AG09309 (cell line): ENCODE measurements around the gene WNT3A.

Experiments used
- DNase-seq: peaks from one replicate; pipeline ENCODE4 v3.0.0-alpha.2; 2010; ENCODE audit warnings: low read depth
- H3K4me3 ChIP-seq: 2 replicates; pipeline ENCODE4 v1.5.1; 2011; ENCODE audit warnings: mild to moderate bottlenecking, low read depth, low read length, moderate library complexity; ENCODE audit not compliant: control insufficient read depth
- CTCF ChIP-seq: IDR thresholded peaks from 2 replicates; pipeline ENCODE4 v1.5.1; 2011; ENCODE audit warnings: mild to moderate bottlenecking, low read depth, low read length, inconsistent platforms; ENCODE audit not compliant: insufficient read depth, control insufficient read depth; ENCODE audit errors: missing control alignments

Gene WNT3A

GRCh38 chr1:228065543-228066347 lies 58.9 kb downstream of the WNT3A start:
- H3K4me3 ChIP-seq, result no peak overlapping the region
- no peak for DNase-seq
- TF ChIP-seq CTCF, result no peak

- TF ChIP-seq CTCF, result no peak
- no peak overlapping the region for H3K4me3 ChIP-seq
- no peak for DNase-seq
Observed at GRCh38 chr1:228066416-228066815, 59.6 kb downstream of the WNT3A start.

- H3K4me3 ChIP-seq, result no peak overlapping the region
- TF ChIP-seq CTCF, result no peak
- DNase-seq, result no peak
Observed at GRCh38 chr1:228066891-228067654, 60.3 kb downstream of the WNT3A start.

- TF ChIP-seq CTCF, result no peak
- H3K4me3 ChIP-seq, result no peak overlapping the region
- no peak for DNase-seq
Observed at GRCh38 chr1:228068359-228068758, 61.6 kb downstream of the WNT3A start.

- no peak for TF ChIP-seq CTCF
- DNase-seq, result no peak
- H3K4me3 ChIP-seq, result no peak overlapping the region
Observed at GRCh38 chr1:228070173-228070572, 63.4 kb downstream of the WNT3A start.

GRCh38 chr1:228070851-228071250 lies 64.1 kb downstream of the WNT3A start:
- no peak overlapping the region for H3K4me3 ChIP-seq
- no peak for DNase-seq
- no peak for TF ChIP-seq CTCF
